ENCODE results near the gene RCAN2.

DNA sequence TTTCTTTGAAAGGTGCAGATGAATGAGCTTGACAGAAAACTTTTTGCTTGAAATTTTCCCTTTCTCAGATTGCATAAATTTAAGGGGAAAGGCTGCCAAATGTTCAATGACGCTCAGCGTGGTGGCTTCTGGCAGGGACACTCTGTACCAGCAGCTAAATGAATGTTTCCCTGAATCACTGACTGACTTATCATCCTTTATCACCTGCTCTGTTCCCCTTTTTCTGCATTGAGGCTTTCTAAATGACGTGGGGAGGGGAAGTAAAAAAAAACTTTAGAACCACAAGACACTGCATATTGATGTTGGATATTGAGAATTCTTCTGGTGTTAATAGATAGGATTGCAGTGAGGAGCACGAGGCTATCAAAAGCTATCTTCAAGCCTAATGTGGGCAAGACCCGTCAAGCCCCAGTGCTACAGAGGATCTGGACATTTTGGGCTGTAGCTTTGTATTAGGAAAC, 273.5 kb downstream of the RCAN2 start:
- TF ChIP-seq, protein P1, sequence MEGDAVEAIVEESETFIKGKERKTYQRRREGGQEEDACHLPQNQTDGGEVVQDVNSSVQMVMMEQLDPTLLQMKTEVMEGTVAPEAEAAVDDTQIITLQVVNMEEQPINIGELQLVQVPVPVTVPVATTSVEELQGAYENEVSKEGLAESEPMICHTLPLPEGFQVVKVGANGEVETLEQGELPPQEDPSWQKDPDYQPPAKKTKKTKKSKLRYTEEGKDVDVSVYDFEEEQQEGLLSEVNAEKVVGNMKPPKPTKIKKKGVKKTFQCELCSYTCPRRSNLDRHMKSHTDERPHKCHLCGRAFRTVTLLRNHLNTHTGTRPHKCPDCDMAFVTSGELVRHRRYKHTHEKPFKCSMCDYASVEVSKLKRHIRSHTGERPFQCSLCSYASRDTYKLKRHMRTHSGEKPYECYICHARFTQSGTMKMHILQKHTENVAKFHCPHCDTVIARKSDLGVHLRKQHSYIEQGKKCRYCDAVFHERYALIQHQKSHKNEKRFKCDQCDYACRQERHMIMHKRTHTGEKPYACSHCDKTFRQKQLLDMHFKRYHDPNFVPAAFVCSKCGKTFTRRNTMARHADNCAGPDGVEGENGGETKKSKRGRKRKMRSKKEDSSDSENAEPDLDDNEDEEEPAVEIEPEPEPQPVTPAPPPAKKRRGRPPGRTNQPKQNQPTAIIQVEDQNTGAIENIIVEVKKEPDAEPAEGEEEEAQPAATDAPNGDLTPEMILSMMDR (IDR thresholded peaks at IDR 0.05): no peak
- TF ChIP-seq EP300 (IDR thresholded peaks at IDR 0.05) (peak; percentile 75), POLR2A (IDR thresholded peaks at IDR 0.05; ENCODE audit: low read depth) (no peak), POLR2AphosphoS5 (IDR thresholded peaks at IDR 0.05) (peak; percentile 17 to 81)

Measured in esophagus muscularis mucosa (tissue), 4 donors.